Bronchial epithelial cell (primary cell): ENCODE results near the gene SHQ1. TPM values are rescaled to one million over a fixed set of nuclear protein-coding genes. Genes with fewer than 3 reads are reported as not detected.

Experiments used
- DNase-seq: peaks from one replicate; pipeline ENCODE4 v3.0.0-alpha.2; 2010; ENCODE audit warnings: low read depth
- FAIRE-seq: peaks from 2 replicates; lab custom pipeline; 2011; peaks lifted over from hg19 to GRCh38; lab: Jason Lieb, UNC
- H3K27me3 ChIP-seq: 2 replicates; pipeline ENCODE4 v1.5.1; 2011; ENCODE audit warnings: low read length; ENCODE audit not compliant: control insufficient read depth, insufficient read depth
- H3K36me3 ChIP-seq: 2 replicates; pipeline ENCODE4 v1.5.1; 2011; ENCODE audit warnings: low read length; ENCODE audit not compliant: control insufficient read depth, insufficient read depth
- H3K4me3 ChIP-seq: 2 replicates; pipeline ENCODE4 v1.5.1; 2011; ENCODE audit warnings: mild to moderate bottlenecking, low read depth, low read length, control low read depth
- total RNA-seq: library from RNA; depleted of rRNA; stranded (reverse); fragments of >200 nt; gene quantifications from 2 replicates; pipeline ENCODE4 v1.2.1, GENCODE V29; 2014
- TF ChIP-seq, protein P1 (sequence below): IDR thresholded peaks from 2 replicates; pipeline ENCODE4 v1.5.1; 2011; ENCODE audit warnings: mild to moderate bottlenecking, moderate library complexity, low read length, control low read depth, inconsistent platforms; ENCODE audit not compliant: insufficient read depth, severe bottlenecking

SHQ1 gene
- total RNA-seq, 1 donor from 2014 or later, result 17.6 TPM

DNA sequence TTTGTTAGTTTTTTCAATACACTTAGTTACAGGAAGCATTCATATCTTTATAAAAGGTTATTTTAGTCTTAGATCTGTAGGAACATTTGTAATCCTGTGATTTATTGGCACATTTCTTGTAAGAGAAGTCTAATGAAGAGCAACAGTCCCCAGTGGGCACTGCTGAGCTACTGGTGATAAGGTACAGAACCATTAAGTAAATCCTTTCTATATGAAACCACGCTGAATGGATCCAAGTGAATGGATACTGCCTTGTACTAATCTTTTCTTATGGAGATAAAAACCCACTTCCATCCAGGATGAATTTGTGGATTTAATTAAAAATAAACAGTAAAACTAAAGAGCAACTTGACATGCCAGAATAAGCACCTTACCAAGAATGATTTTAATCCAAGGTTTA is 64.0 kb downstream of the SHQ1 start:
- DNase-seq, result no peak
- H3K4me3 ChIP-seq, result no peak overlapping the region
- FAIRE-seq, result no peak
- H3K36me3 ChIP-seq, result no peaks in the 10 kb centered on the region
- TF ChIP-seq, protein P1, sequence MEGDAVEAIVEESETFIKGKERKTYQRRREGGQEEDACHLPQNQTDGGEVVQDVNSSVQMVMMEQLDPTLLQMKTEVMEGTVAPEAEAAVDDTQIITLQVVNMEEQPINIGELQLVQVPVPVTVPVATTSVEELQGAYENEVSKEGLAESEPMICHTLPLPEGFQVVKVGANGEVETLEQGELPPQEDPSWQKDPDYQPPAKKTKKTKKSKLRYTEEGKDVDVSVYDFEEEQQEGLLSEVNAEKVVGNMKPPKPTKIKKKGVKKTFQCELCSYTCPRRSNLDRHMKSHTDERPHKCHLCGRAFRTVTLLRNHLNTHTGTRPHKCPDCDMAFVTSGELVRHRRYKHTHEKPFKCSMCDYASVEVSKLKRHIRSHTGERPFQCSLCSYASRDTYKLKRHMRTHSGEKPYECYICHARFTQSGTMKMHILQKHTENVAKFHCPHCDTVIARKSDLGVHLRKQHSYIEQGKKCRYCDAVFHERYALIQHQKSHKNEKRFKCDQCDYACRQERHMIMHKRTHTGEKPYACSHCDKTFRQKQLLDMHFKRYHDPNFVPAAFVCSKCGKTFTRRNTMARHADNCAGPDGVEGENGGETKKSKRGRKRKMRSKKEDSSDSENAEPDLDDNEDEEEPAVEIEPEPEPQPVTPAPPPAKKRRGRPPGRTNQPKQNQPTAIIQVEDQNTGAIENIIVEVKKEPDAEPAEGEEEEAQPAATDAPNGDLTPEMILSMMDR, result no peak
- no peaks in the 10 kb centered on the region for H3K27me3 ChIP-seq

DNA sequence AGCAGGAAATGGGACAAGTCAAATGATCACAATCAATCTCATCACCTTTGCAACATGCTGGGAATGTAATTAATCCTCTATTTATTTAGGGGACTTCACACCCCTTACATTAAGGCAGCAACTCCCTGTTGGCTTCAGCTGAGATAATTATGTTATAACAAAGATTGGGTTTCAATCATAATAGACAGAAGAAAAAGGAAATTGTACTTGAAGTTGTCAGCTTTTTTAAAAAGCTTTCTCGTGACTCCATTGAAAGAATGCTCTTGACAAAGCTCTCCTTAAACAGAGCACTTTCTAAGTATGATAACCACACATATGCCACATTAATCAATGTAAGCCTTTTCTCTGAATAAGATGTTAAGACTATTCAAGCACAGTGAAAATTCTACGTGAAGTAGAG is 65.7 kb downstream of the SHQ1 start:
- TF ChIP-seq, protein P1, result no peak
- Histone ChIP-seq H3K36me3 (no peaks in the 10 kb centered on the region), H3K4me3 (no peak overlapping the region), H3K27me3 (no peaks in the 10 kb centered on the region)
- no peak for DNase-seq
- FAIRE-seq, result no peak

DNA sequence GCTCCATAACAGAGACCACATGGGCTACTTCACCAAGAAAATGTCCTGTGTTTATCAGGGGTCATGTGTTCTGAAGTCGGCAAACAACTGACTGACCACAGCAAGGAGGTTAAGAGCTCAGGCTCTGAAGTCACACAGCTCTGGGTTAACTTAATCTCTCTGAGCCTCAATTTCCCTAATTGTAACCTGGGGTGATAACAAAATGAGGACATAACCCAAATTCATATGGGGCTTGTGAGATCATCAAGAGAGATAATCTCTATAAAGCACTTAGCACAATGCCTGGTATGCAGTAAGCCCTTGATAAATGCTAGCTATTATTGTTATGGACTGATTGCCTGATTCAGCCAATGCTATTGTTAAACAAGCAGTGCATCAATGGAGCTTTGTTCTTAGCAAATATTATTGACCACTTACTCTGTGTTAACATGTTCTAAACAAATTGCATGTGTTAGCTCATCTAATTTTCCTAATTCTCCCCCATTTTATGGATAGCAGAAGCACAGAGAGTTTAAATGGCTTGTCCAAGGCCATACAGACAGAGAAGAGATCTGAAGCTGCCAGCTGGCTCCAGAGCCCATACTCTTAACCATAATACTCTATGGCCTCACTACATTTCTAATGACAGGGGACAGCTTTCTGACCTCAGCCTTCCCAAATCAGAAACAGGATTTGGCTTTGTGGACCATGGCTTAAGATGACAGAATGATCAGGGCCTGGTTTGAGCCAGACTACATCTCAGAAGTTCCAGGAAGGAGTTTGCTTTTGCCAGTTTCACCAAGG is 78.3 kb downstream of the SHQ1 start:
- Histone ChIP-seq H3K36me3 (no peaks in the 10 kb centered on the region), H3K4me3 (no peak overlapping the region), H3K27me3 (no peaks in the 10 kb centered on the region)
- TF ChIP-seq, protein P1, result no peak
- FAIRE-seq (no peak), DNase-seq (no peak)

DNA sequence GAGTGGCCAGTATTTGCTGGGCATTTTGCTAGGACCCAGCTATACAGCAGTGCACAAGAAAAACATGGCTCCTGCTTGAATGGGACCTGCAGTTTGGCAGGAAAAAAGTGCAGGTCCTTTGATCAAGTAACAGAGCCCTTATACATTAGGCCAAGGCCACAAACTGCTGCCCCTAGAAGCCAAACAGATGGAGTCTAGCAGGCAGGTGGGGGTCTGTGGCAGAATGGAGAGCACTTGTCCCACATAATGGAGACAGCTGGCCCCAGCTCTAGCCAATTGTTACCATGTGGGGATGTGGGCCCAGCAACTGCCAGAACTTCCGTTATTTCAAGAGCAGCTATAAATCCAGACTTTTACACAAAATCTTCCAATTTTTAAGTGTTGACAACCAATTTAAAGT is 79.3 kb downstream of the SHQ1 start:
- Histone ChIP-seq H3K36me3 (no peaks in the 10 kb centered on the region), H3K4me3 (no peak overlapping the region), H3K27me3 (no peaks in the 10 kb centered on the region)
- DNase-seq, result no peak
- no peak for FAIRE-seq
- TF ChIP-seq, protein P1, result no peak

DNA sequence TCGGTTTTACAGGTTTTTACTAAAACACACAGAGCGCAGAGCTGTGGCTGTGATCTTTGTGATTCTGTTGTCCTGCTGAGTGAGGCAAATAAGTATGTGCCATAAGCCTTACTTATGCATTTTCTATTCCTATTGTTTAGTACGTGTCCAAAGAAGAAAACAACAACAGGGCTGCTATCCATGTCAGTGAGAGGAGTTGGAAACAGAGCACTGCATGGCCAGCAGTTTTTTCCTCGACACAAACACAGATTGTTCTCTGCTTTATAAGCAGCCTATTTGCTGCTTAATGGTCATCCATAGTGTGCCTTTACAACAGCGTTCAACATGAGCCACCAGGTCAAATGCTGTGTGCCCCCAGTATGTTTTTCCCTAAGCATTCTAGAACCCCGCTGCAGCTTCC is 79.8 kb downstream of the SHQ1 start:
- no peak for DNase-seq
- FAIRE-seq, result no peak
- H3K4me3 ChIP-seq, result no peak overlapping the region
- H3K36me3 ChIP-seq, result no peaks in the 10 kb centered on the region
- TF ChIP-seq, protein P1, result no peak
- no peaks in the 10 kb centered on the region for H3K27me3 ChIP-seq
